Urinary bladder (tissue), 4 donors: ENCODE measurements around the gene PGA3. TPM values are rescaled to one million over a fixed set of nuclear protein-coding genes. Genes with fewer than 3 reads are reported as not detected.
"Not testable (repeated sequence)": the region's sequence is repeated elsewhere in the genome, so short reads cannot be mapped to it uniquely, and the experiment has no call there.

Experiments used
- DNase-seq: peaks from one replicate; pipeline ENCODE4 v3.0.0-alpha.2; 2015; ENCODE audit errors: extremely low spot score
- H3K27ac ChIP-seq: one replicate; pipeline ENCODE4 v1.5.1; 2013; ENCODE audit warnings: low read depth, mild to moderate bottlenecking, moderate library complexity
- H3K36me3 ChIP-seq: one replicate; pipeline ENCODE4 v1.6.1; 2013; ENCODE audit warnings: mild to moderate bottlenecking, moderate library complexity; ENCODE audit not compliant: insufficient read depth
- H3K4me1 ChIP-seq: one replicate; pipeline ENCODE4 v1.6.1; 2013; ENCODE audit warnings: mild to moderate bottlenecking, moderate library complexity; ENCODE audit not compliant: insufficient read depth
- H3K4me3 ChIP-seq: one replicate; pipeline ENCODE4 v1.5.1; 2013; ENCODE audit warnings: low read depth, low read length
- WGBS: extraction: QIAGEN DNeasy Blood & Tissue Kit; methylation state at CpG from one replicate; pipeline ENCODE4 v1.1.7; 2013; 5-methylcytosine and 5-hydroxymethylcytosine counted together
- polyA plus RNA-seq: library from polyadenylated mRNA; stranded (reverse); fragments of 200-250 nt; gene quantifications from one replicate; pipeline ENCODE4 v1.2.3, GENCODE V29; 2013
- total RNA-seq: library from RNA; depleted of rRNA; stranded (reverse); fragments of >200 nt; gene quantifications from one replicate; pipeline ENCODE4 v1.2.3, GENCODE V29; 2014
- donor health status: healthy with polysubstance abuse.
- donor health status: healthy.

The PGA3 gene
- total and polyA plus RNA-seq, 2 donors, result 0.60 to 1.3 TPM

GRCh38 chr11:61180205-61180604 lies 23.1 kb upstream of the PGA3 start:
- H3K4me1 ChIP-seq, H3K27ac ChIP-seq, H3K36me3 ChIP-seq, DNase-seq, H3K4me3 ChIP-seq: not testable (repeated sequence)
- 92% methylated on average over 6 of the region's 6 CpGs for WGBS

- Histone ChIP-seq H3K36me3 (no peaks in the 10 kb centered on the region), H3K4me3 (no peak overlapping the region), H3K27ac (no peak overlapping the region), H3K4me1 (no peaks in the 10 kb centered on the region)
- WGBS, result 93% methylated on average over 4 of the region's 4 CpGs
- no peak for DNase-seq
Observed at GRCh38 chr11:61181489-61181888, 21.8 kb upstream of the PGA3 start.

- no peak for DNase-seq
- 69% methylated on average over 4 of the region's 4 CpGs for WGBS
- Histone ChIP-seq H3K27ac (no peak overlapping the region), H3K4me1 (no peaks in the 10 kb centered on the region), H3K36me3 (no peaks in the 10 kb centered on the region), H3K4me3 (no peak overlapping the region)
Observed at GRCh38 chr11:61183645-61184044, 19.7 kb upstream of the PGA3 start.

GRCh38 chr11:61186504-61186903 lies 16.8 kb upstream of the PGA3 start:
- WGBS, result 81% methylated on average over 8 of the region's 8 CpGs
- Histone ChIP-seq H3K4me3 (no peak overlapping the region), H3K27ac (no peak overlapping the region), H3K4me1 (no peaks in the 10 kb centered on the region), H3K36me3 (no peaks in the 10 kb centered on the region)
- no peak for DNase-seq

- Histone ChIP-seq H3K36me3 (no peaks in the 10 kb centered on the region), H3K27ac (no peak overlapping the region), H3K4me3 (no peak overlapping the region), H3K4me1 (no peaks in the 10 kb centered on the region)
- no peak for DNase-seq
- WGBS, result 40% methylated on average over 11 of the region's 11 CpGs
Observed at GRCh38 chr11:61187505-61188130, 15.7 kb upstream of the PGA3 start.

GRCh38 chr11:61189933-61190332 lies 13.4 kb upstream of the PGA3 start:
- no peak overlapping the region for H3K27ac ChIP-seq
- WGBS, result 81% methylated on average over 8 of the region's 8 CpGs
- no peaks in the 10 kb centered on the region for H3K36me3 ChIP-seq
- DNase-seq, result no peak
- no peaks in the 10 kb centered on the region for H3K4me1 ChIP-seq
- no peak overlapping the region for H3K4me3 ChIP-seq

GRCh38 chr11:61193596-61193995 lies 9.7 kb upstream of the PGA3 start:
- H3K36me3 ChIP-seq, result no peaks in the 10 kb centered on the region
- 28% methylated on average over 12 of the region's 12 CpGs for WGBS
- no peaks in the 10 kb centered on the region for H3K4me1 ChIP-seq
- H3K27ac ChIP-seq, result no peak overlapping the region
- DNase-seq, result no peak
- H3K4me3 ChIP-seq, result no peak overlapping the region

- H3K27ac ChIP-seq, result no peak overlapping the region
- 64% methylated on average over 12 of the region's 12 CpGs for WGBS
- no peak for DNase-seq
- no peaks in the 10 kb centered on the region for H3K36me3 ChIP-seq
- no peaks in the 10 kb centered on the region for H3K4me1 ChIP-seq
- no peak overlapping the region for H3K4me3 ChIP-seq
Observed at GRCh38 chr11:61194169-61194671, 9.1 kb upstream of the PGA3 start.

GRCh38 chr11:61194981-61195695 lies 8.2 kb upstream of the PGA3 start:
- no peak overlapping the region for H3K4me3 ChIP-seq
- H3K27ac ChIP-seq, result no peak overlapping the region
- no peaks in the 10 kb centered on the region for H3K36me3 ChIP-seq
- H3K4me1 ChIP-seq, result no peaks in the 10 kb centered on the region
- WGBS, result 70% methylated on average over 7 of the region's 7 CpGs
- no peak for DNase-seq

GRCh38 chr11:61195719-61196118 lies 7.6 kb upstream of the PGA3 start:
- Histone ChIP-seq H3K36me3 (no peaks in the 10 kb centered on the region), H3K4me1 (no peaks in the 10 kb centered on the region), H3K27ac (no peak overlapping the region), H3K4me3 (no peak overlapping the region)
- DNase-seq, result no peak
- 67% methylated on average over 7 of the region's 7 CpGs for WGBS

GRCh38 chr11:61198361-61198760 lies 5.0 kb upstream of the PGA3 start:
- no peak overlapping the region for H3K4me3 ChIP-seq
- no peaks in the 10 kb centered on the region for H3K4me1 ChIP-seq
- no peaks in the 10 kb centered on the region for H3K36me3 ChIP-seq
- DNase-seq, result no peak
- no peak overlapping the region for H3K27ac ChIP-seq
- 79% methylated on average over 6 of the region's 6 CpGs for WGBS

GRCh38 chr11:61198948-61199523 lies 4.3 kb upstream of the PGA3 start:
- H3K4me3 ChIP-seq, result no peak overlapping the region
- no peak overlapping the region for H3K27ac ChIP-seq
- no peak for DNase-seq
- 85% methylated on average over 4 of the region's 4 CpGs for WGBS
- H3K4me1 ChIP-seq, result no peaks in the 10 kb centered on the region
- no peaks in the 10 kb centered on the region for H3K36me3 ChIP-seq

- H3K4me1 ChIP-seq, result no peaks in the 10 kb centered on the region
- H3K36me3 ChIP-seq, result no peaks in the 10 kb centered on the region
- H3K27ac ChIP-seq, result no peak overlapping the region
- WGBS, result 88% methylated on average over 14 of the region's 14 CpGs
- DNase-seq, result no peak
- no peak overlapping the region for H3K4me3 ChIP-seq
Observed at GRCh38 chr11:61201476-61201875, 1.8 kb upstream of the PGA3 start.

GRCh38 chr11:61203873-61204272 lies 558 bp downstream of the PGA3 start:
- not testable (repeated sequence) for H3K4me1 ChIP-seq, H3K4me3 ChIP-seq, H3K27ac ChIP-seq, DNase-seq, H3K36me3 ChIP-seq
- 80% methylated on average over 2 of the region's 5 CpGs for WGBS
